HCT116 (cell line): Measurements from ENCODE around the gene IL22RA1.

Experiments
- CBX3 ChIP-seq: IDR thresholded peaks from 2 replicates; pipeline ENCODE4 v1.6.1; 2012; ENCODE audit warnings: low read depth
- EZH2phosphoT487 ChIP-seq: fragments of 200-600 bp; IDR thresholded peaks from 2 replicates; pipeline ENCODE4 v1.6.1; 2018; ENCODE audit warnings: antibody characterized with exemption, borderline replicate concordance
- JUND ChIP-seq: IDR thresholded peaks from 2 replicates; pipeline ENCODE4 v1.6.1; 2012
- POLR2AphosphoS5 ChIP-seq: IDR thresholded peaks from 2 replicates; pipeline ENCODE4 v1.6.1; 2011; ENCODE audit warnings: mild to moderate bottlenecking, low read depth, low read length, moderate library complexity
- SIN3A ChIP-seq: IDR thresholded peaks from 2 replicates; pipeline ENCODE4 v1.6.1; 2012; ENCODE audit warnings: low read depth
- SRF ChIP-seq: IDR thresholded peaks from 2 replicates; pipeline ENCODE4 v1.6.1; 2012; ENCODE audit warnings: low read depth
- TF ChIP-seq, protein P1 (sequence below): IDR thresholded peaks from 2 replicates; pipeline ENCODE4 v1.6.1; 2012; ENCODE audit warnings: low read depth
- TF ChIP-seq, protein P2 (sequence below), 3 experiments: fragments of 200-600 bp in 1 of 3; sonication (generic) in 1 of 3; IDR thresholded peaks in 2 of 3; conservative IDR thresholded peaks in 1 of 3; 2 replicates each; pipeline ENCODE4 v1.5.1; 2012 to 2017; ENCODE audit warnings: low read depth in 2 of 3, low read length in 2 of 3, antibody characterized with exemption in 1 of 3, borderline replicate concordance in 1 of 3, control low read depth in 1 of 3, mild to moderate bottlenecking in 1 of 3, mixed read lengths in 1 of 3, mixed run types in 1 of 3, moderate library complexity in 1 of 3; ENCODE audit not compliant: insufficient read depth in 1 of 3
- TF ChIP-seq, protein P3 (sequence below): IDR thresholded peaks from 2 replicates; pipeline ENCODE4 v1.6.1; 2012

DNA sequence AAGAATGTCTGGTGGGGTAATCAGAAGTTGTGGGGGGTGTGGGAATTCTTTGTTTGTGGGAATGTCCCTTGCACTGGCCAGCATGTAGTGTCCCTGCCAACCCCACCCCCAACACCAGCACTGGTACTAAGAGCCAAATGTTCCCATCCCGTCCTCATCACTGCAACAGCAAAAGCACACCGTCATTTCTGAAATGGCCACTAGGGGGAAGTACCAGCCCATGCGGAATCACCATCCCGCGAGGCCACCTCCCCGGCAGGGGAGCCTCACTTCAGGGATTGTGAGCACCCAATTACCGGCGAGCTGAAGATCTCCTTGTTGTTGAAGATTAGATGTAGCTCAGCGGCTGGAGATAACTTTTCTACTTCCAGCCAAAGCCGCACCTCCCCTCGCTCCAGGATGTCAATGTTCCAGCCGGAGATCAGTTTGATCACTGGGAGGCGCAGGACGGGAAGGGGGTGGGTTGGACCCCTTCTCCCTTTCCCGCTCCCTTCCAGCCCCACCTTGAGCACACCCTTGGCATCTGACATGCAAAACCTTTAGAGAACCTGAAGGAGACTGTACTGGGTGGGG, 72.0 kb downstream of the IL22RA1 start:
- TF ChIP-seq, protein P1, sequence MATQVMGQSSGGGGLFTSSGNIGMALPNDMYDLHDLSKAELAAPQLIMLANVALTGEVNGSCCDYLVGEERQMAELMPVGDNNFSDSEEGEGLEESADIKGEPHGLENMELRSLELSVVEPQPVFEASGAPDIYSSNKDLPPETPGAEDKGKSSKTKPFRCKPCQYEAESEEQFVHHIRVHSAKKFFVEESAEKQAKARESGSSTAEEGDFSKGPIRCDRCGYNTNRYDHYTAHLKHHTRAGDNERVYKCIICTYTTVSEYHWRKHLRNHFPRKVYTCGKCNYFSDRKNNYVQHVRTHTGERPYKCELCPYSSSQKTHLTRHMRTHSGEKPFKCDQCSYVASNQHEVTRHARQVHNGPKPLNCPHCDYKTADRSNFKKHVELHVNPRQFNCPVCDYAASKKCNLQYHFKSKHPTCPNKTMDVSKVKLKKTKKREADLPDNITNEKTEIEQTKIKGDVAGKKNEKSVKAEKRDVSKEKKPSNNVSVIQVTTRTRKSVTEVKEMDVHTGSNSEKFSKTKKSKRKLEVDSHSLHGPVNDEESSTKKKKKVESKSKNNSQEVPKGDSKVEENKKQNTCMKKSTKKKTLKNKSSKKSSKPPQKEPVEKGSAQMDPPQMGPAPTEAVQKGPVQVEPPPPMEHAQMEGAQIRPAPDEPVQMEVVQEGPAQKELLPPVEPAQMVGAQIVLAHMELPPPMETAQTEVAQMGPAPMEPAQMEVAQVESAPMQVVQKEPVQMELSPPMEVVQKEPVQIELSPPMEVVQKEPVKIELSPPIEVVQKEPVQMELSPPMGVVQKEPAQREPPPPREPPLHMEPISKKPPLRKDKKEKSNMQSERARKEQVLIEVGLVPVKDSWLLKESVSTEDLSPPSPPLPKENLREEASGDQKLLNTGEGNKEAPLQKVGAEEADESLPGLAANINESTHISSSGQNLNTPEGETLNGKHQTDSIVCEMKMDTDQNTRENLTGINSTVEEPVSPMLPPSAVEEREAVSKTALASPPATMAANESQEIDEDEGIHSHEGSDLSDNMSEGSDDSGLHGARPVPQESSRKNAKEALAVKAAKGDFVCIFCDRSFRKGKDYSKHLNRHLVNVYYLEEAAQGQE, result no peak
- TF ChIP-seq, protein P2, sequence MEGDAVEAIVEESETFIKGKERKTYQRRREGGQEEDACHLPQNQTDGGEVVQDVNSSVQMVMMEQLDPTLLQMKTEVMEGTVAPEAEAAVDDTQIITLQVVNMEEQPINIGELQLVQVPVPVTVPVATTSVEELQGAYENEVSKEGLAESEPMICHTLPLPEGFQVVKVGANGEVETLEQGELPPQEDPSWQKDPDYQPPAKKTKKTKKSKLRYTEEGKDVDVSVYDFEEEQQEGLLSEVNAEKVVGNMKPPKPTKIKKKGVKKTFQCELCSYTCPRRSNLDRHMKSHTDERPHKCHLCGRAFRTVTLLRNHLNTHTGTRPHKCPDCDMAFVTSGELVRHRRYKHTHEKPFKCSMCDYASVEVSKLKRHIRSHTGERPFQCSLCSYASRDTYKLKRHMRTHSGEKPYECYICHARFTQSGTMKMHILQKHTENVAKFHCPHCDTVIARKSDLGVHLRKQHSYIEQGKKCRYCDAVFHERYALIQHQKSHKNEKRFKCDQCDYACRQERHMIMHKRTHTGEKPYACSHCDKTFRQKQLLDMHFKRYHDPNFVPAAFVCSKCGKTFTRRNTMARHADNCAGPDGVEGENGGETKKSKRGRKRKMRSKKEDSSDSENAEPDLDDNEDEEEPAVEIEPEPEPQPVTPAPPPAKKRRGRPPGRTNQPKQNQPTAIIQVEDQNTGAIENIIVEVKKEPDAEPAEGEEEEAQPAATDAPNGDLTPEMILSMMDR (IDR thresholded peaks at IDR 0.05 in 2 of 3, conservative IDR thresholded peaks at IDR 0.05 in 1 of 3; ENCODE audit: borderline replicate concordance in 1 of 3, insufficient read depth in 1 of 3, low read depth in 2 of 3, low read length in 2 of 3), result peak; percentile 84 to 94 (median 88)
- TF ChIP-seq POLR2AphosphoS5 (no peak), SRF (no peak), JUND (no peak), CBX3 (peak; percentile 56; the same call in 1 of the 2 replicates), EZH2phosphoT487 (no peak), SIN3A (no peak)
- TF ChIP-seq, protein P3, sequence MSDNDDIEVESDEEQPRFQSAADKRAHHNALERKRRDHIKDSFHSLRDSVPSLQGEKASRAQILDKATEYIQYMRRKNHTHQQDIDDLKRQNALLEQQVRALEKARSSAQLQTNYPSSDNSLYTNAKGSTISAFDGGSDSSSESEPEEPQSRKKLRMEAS, result no peak
